T-helper 2 cell treated with Interferon-gamma antibody and Interleukin-4, amounts not matched to agents 100 ng/mL and 5 ng/mL, for 36 hours (primary cell): ENCODE measurements around the gene TELO2. TPM values are rescaled to one million over a fixed set of nuclear protein-coding genes. Genes with fewer than 3 reads are reported as not detected.

Source experiments
- intact Hi-C: fragments of 100-400 bp; cut with micrococcal nuclease; formaldehyde crosslinking; loops from one replicate; pipeline ENCODE4 v1.15.1; 2023
- total RNA-seq: library from RNA; stranded (reverse); gene quantifications from 2 replicates; pipeline ENCODE4 v1.2.3, GENCODE V29; 2022

TELO2 gene
- total RNA-seq, 1 donor from 2014 or later = 61.4 TPM

GRCh38 chr16:1474796-1475551 lies 18.2 kb upstream of the TELO2 start, which contains the start of gene CLCN7:
Gene CLCN7 (minus strand): TSS chr16:1475028. CDS start chr16:1474974, 54 bp downstream.
- intact Hi-C loops = loop anchor here (2.0 to 5.0 kb wide), 4 partner anchors 18 to 137 kb away; partner anchors contain the start of genes CRAMP1, IFT140, TELO2 and TMEM204

DNA sequence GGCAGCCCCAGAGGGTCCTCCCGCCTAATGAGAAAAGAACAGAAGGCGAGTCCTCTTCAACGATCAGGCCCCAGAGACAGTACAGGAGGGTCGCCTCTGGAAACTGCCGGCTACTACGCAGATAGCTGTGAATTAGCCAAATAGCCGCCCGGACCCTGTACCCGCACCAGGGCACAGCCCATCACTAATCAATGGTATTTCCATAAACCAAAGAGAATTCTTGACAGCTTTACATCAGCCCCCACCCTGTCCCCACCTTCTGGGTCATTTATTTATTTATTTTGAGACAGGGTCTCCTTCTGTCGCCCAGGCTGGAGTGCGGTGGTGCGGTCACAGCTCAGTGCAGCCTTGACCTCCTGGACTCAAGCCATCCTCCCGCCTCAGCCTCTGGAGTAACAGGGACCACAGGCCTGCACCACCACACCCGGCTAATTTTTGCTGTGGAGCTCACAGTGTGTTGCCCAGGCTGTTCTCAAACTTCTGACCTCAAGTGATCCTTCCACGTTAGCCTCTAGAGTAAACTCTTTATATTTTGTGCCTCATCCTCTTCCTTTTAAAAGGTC lies 17.5 kb upstream of the TELO2 start:
- intact Hi-C loops = loop anchor here (2.0 to 5.0 kb wide), 4 partner anchors 17 to 137 kb away; partner anchors contain the start of genes CRAMP1, IFT140, TELO2 and TMEM204

GRCh38 chr16:1477033-1477432 lies 16.1 kb upstream of the TELO2 start:
- intact Hi-C loops = loop anchor here (5.0 kb wide), 2 partner anchors 55 to 135 kb away; partner anchors contain the start of genes CRAMP1, IFT140 and TMEM204

- intact Hi-C loops = loop anchor here (5.0 kb wide), 2 partner anchors 53 to 133 kb away; partner anchors contain the start of genes CRAMP1, IFT140 and TMEM204
These were observed 14.2 kb upstream of the TELO2 start for GRCh38 chr16:1478937-1479336.

- intact Hi-C loops = no loop called here
These were observed 11.0 kb upstream of the TELO2 start for GRCh38 chr16:1481906-1482835.

GRCh38 chr16:1485847-1486496 lies 7.2 kb upstream of the TELO2 start:
- intact Hi-C loops = no loop called here

GRCh38 chr16:1486551-1487390 lies 6.4 kb upstream of the TELO2 start:
- intact Hi-C loops = no loop called here

- intact Hi-C loops = no loop called here
These were observed 5.6 kb upstream of the TELO2 start for GRCh38 chr16:1487395-1488053.

DNA sequence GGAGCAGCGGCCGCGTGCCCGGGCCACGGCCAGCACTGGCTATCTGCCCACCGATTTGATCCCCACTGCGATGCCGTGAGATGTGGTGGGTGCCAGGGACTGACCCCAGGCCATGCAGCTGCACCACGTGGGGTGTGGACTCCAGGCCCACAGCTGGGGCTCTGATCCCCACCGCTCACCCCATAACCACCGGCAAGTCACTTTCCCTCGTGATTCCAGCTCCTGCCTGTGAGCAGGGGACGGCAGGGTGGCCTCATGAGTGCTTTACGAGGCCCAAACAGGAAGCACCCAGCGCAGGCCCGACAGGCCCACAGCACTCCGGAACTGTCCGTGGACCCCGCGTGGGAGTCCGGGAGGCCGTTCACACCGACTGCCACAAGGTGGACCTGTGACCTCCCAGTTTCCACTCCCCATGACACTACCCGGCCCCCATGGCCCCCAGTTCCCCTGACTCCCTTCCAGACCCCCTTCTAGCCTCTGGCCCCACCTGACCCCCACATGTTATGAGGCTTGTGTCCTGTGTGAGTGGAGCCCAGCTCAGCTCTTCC lies 5.0 kb upstream of the TELO2 start:
- intact Hi-C loops = no loop called here

GRCh38 chr16:1488619-1489018 lies 4.5 kb upstream of the TELO2 start, which contains the start of gene PTX4:
Gene PTX4 (minus strand): TSS chr16:1488944. CDS start chr16:1488909, 35 bp downstream.
- intact Hi-C loops = no loop called here

GRCh38 chr16:1489077-1489476 lies 4.1 kb upstream of the TELO2 start:
- intact Hi-C loops = no loop called here

DNA sequence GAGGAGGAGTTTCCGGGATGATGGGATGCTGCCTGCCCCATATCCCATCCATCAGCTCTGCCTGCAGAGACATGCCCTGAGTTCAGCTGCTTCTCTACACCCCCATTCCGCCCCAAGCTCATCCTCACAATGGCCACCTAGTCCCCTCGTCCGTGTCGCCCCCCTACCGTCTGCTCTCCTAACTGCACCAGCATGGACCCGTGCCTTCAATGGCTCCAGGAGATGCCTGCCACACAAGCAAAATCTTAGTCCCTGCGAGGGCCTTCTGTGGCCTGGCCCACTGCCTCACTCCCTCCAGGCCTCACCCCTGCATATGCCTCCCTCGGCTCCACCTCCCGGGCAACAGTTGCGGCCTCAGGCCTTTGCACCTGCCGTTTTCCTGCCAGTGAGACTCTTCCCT lies 1.8 kb upstream of the TELO2 start:
- intact Hi-C loops = loop anchor here (5.0 to 10.0 kb wide), 3 partner anchors 69 to 213 kb away; partner anchors contain the start of genes CRAMP1, IFT140, MAPK8IP3 and UQCC4

DNA sequence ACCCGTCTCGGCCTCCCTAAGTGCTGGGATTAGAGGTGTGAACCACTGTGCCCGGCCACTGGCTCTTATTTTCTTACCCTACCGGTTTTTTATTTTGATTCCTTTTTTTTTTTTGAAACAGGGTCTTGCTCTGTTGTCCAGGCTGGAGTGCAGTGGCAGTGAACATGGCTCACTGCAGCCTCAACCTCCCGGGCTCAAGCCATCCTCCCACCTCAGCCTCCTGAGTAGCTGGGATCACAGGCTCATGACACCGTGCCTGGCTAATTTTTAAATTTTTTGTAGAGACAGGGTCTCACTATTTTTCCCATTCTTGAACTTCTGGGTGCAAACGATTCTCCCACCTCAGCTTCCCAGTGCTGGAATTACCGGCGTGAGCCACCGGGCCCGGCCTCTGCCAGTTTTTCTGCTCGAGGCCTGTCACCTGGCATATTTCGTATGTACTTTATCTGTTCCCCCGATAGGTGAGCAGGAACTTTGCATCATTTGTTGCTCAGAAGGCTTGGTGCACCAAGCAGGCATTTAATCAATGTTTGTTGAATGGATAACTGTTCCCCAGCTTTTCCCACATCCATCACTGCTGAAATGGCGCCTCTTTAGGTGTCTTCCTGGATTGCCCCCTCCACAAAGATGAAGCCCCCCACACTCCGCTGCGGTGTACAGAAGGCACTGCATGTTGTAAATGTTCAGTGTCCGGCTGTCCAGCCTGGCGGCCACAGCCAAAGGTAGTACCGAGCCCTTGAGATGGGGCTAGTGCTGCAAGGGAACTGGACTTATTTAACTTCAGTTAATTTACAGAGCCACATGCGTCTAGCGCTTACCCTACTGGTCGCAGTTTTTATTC lies 858 bp upstream of the TELO2 start:
- intact Hi-C loops = loop anchor here (2.0 to 10.0 kb wide), 5 partner anchors 18 to 212 kb away; partner anchors contain the start of genes CLCN7, CRAMP1, IFT140 and MAPK8IP3

- intact Hi-C loops = loop anchor here (2.0 to 10.0 kb wide), 5 partner anchors 19 to 211 kb away; partner anchors contain the start of genes CLCN7, CRAMP1, IFT140 and MAPK8IP3
These were observed 560 bp downstream of the TELO2 start for GRCh38 chr16:1493746-1494094.

GRCh38 chr16:1494129-1494640 lies 1.0 kb downstream of the TELO2 start:
- intact Hi-C loops = loop anchor here (5.0 to 10.0 kb wide), 3 partner anchors 72 to 211 kb away; partner anchors contain the start of genes CRAMP1, IFT140, MAPK8IP3 and UQCC4

DNA sequence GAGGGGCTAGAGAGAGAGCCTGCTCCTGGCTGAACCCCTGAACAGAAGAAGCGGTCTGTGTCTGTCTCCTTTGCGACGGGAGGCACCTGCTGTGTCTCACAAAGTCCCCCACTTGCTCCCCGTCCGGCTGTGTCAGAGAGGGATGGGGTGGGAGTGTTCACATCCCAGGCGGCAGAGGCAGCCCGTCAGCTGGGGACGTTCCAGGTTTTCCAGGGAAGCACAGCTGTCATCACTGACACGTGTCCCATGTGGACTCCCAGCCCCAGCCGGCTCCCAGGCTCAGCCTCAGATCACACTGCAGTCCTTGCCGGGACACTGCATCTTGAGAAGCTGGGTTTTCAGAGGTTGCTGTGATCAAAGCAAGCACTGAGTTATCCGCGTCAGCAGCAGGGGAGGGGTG lies 1.6 kb downstream of the TELO2 start:
- intact Hi-C loops = loop anchor here (5.0 to 10.0 kb wide), 3 partner anchors 72 to 210 kb away; partner anchors contain the start of genes CRAMP1, IFT140, MAPK8IP3 and UQCC4

DNA sequence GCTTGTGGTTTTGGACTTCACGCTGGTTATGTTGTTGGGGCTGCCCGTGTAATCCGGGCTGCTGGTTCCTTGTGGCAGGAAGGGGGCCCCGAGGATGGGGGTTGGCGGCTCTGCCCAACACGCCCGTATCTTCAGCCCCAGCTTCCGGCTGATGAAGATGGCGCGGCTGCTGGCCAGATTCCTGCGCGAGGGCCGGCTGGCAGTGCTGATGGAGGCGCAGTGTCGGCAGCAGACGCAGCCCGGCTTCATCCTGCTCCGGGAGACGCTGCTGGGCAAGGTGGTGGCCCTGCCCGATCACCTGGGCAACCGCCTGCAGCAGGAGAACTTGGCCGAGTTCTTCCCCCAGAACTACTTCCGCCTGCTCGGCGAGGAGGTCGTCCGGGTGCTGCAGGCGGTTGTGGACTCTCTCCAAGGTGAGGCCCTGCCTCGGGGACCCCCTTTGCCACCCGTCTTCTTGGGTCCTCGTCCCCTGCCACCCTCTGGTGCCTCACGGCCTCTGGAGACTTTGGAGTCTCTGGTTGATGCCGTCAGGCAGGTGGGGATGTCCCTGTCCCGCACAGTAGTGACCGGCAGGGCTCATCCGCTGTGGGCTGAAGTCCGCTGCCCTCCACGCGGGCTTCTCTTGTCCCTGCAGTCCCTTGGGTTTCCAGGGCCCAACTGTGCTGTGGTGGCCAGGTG lies 2.2 kb downstream of the TELO2 start:
- intact Hi-C loops = loop anchor here (10.0 kb wide), 1 partner anchor 209 kb away; the partner anchor contains the start of gene MAPK8IP3
